ENCODE data around the gene GSKIP.

- TF ChIP-seq POLR2A (IDR thresholded peaks at IDR 0.05) (no peak), CTCF (IDR thresholded peaks at IDR 0.05) (no peak)
Measured at GRCh38 chr14:96400495-96400894, 37.2 kb downstream of the GSKIP start.

Measured in esophagus squamous epithelium (tissue), 4 donors.